HepG2 (cell line): ENCODE results near the gene ZNF382. TPM values are rescaled to one million over a fixed set of nuclear protein-coding genes. Genes with fewer than 3 reads are reported as not detected.

ENCODE experiments used
- DPF2 ChIP-seq: sonication (generic); formaldehyde crosslinking; IDR thresholded peaks from 2 replicates; pipeline ENCODE4 v1.4.0; 2020; ENCODE audit warnings: mild to moderate bottlenecking, low read depth, missing genetic modification reagents, borderline replicate concordance
- GABPA ChIP-seq, 2 experiments: IDR thresholded peaks; 2 replicates each; pipeline ENCODE4 v1.6.1; 2011 to 2016; ENCODE audit warnings: low read depth in 2 of 2, low read length in 1 of 2, missing biosample characterization in 1 of 2, missing genetic modification characterization in 1 of 2
- ISX ChIP-seq: sonication (generic); formaldehyde crosslinking; conservative IDR thresholded peaks from 2 replicates; pipeline ENCODE4 v1.5.0; 2020; ENCODE audit warnings: missing genetic modification reagents
- MXI1 ChIP-seq: IDR thresholded peaks from 3 replicates; pipeline ENCODE4 v1.6.1; 2012; ENCODE audit warnings: low read depth, low read length, inconsistent platforms, borderline replicate concordance
- RBFOX2 ChIP-seq: fragments of 200-400 bp; formaldehyde crosslinking; IDR thresholded peaks from 2 replicates; pipeline ENCODE4 v1.6.1; 2017; ENCODE audit warnings: low read depth, mild to moderate bottlenecking, low read length
- RFXAP ChIP-seq: sonication (generic); formaldehyde crosslinking; IDR thresholded peaks from 2 replicates; pipeline ENCODE4 v1.4.0; 2020; ENCODE audit warnings: missing genetic modification reagents, borderline replicate concordance
- SNRNP70 ChIP-seq: fragments of 200-400 bp; formaldehyde crosslinking; IDR thresholded peaks from 2 replicates; pipeline ENCODE4 v1.6.1; 2017; ENCODE audit warnings: mild to moderate bottlenecking, low read depth, low read length, moderate library complexity
- SRF ChIP-seq: IDR thresholded peaks from 2 replicates; pipeline ENCODE4 v1.6.1; 2011; ENCODE audit warnings: mild to moderate bottlenecking, low read depth, low read length, moderate library complexity
- STAG1 ChIP-seq: sonication (generic); formaldehyde crosslinking; IDR thresholded peaks from 2 replicates; pipeline ENCODE4 v1.4.0; 2020; ENCODE audit warnings: missing genetic modification reagents
- ZNF614 ChIP-seq: IDR thresholded peaks from 2 replicates; pipeline ENCODE4 v1.6.1; 2018; ENCODE audit warnings: missing biosample characterization, missing genetic modification reagents, inconsistent platforms, borderline replicate concordance
- ZNF674 ChIP-seq: sonication (generic); formaldehyde crosslinking; IDR thresholded peaks from 2 replicates; pipeline ENCODE4 v1.5.0; 2020; ENCODE audit warnings: low read depth, mild to moderate bottlenecking, missing genetic modification reagents
- polyA plus RNA-seq, 8 experiments: library from polyadenylated mRNA; depleted of rRNA in 3 of 8; stranded (reverse) in 7 of 8; unstranded in 1 of 8; fragments of >200 nt; fragmentation: Illumina TruSeq in 4 of 8; extraction: Trizol in 4 of 8; gene quantifications; 2 replicates each; pipeline versions ENCODE4 v1.2.1 to v1.2.3, GENCODE V29; 2011 to 2016; ENCODE audit warnings: low read depth in 4 of 8, missing spikeins in 1 of 8, mixed read lengths in 1 of 8; ENCODE audit not compliant: insufficient read depth in 1 of 8
- total RNA-seq, 5 experiments: library from RNA; depleted of rRNA; stranded (reverse); fragments of >200 nt; fragmentation: Illumina TruSeq; extraction: Trizol; gene quantifications; 2 replicates each; pipeline ENCODE4 v1.2.3, GENCODE V29; 2016; ENCODE audit warnings: low read depth in 1 of 5
- TF ChIP-seq, protein P1 (sequence below): sonication (generic); formaldehyde crosslinking; conservative IDR thresholded peaks from 2 replicates; pipeline ENCODE4 v1.4.0; 2020; ENCODE audit warnings: missing genetic modification reagents
- TF ChIP-seq, protein P2 (sequence below): sonication (generic); formaldehyde crosslinking; IDR thresholded peaks from 2 replicates; pipeline ENCODE4 v1.5.0; 2020; ENCODE audit warnings: mild to moderate bottlenecking, missing genetic modification reagents
- TF ChIP-seq, protein P3 (sequence below): sonication (generic); formaldehyde crosslinking; IDR thresholded peaks from 2 replicates; pipeline ENCODE4 v1.4.0; 2020; ENCODE audit warnings: low read depth, mild to moderate bottlenecking, missing genetic modification reagents
- TF ChIP-seq, protein P4 (sequence below): sonication (generic); formaldehyde crosslinking; IDR thresholded peaks from 2 replicates; pipeline ENCODE4 v1.5.0; 2020; ENCODE audit warnings: missing genetic modification reagents
- TF ChIP-seq, protein P5 (sequence below): sonication (generic); formaldehyde crosslinking; IDR thresholded peaks from 2 replicates; pipeline ENCODE4 v1.4.0; 2020; ENCODE audit warnings: missing genetic modification reagents
- TF ChIP-seq, protein P6 (sequence below): sonication (generic); formaldehyde crosslinking; IDR thresholded peaks from 2 replicates; pipeline ENCODE4 v1.4.0; 2020; ENCODE audit warnings: mild to moderate bottlenecking, missing genetic modification reagents

The ZNF382 gene
- total and polyA plus RNA-seq, 2 of the 13 experiments (the other 11 are each of a cell fraction or from before 2014, with no cell fraction given) = 2.3 to 6.8 TPM

DNA sequence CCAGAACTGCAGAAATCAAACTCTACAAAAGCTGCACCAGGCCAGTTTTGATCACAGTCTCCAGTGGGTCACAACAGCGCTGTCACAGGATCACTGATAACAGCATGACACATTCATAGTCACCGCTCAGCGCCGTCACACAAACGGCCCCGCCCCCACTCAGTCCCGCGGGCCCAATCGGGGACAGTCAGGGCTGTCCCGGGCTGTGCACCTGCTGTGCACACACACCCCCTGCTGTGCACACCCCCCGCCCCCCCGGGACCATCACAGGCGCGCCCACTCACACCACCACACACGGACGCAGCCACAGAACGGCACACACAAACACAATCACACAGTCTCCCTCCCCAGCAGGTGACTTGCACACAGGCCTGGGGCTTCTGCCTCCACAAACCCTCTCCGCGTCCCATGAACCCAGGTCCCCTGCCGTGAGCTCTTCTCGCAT is 435 bp upstream of the ZNF382 start (continued):
- TF ChIP-seq, protein P1, sequence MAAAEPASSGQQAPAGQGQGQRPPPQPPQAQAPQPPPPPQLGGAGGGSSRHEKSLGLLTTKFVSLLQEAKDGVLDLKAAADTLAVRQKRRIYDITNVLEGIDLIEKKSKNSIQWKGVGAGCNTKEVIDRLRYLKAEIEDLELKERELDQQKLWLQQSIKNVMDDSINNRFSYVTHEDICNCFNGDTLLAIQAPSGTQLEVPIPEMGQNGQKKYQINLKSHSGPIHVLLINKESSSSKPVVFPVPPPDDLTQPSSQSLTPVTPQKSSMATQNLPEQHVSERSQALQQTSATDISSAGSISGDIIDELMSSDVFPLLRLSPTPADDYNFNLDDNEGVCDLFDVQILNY = peak; percentile 88
- TF ChIP-seq DPF2 (CRISPR knock-in tag) (no peak), ISX (no peak), RBFOX2 (no peak), GABPA (IDR thresholded peaks at IDR 0.05; ENCODE audit: low read depth, low read length) (0 out of 2 replicates have a peak, but pooled peaks have one; percentile 14), GABPA (CRISPR knock-in tag; IDR thresholded peaks at IDR 0.05; ENCODE audit: low read depth) (no peak), STAG1 (CRISPR knock-in tag) (no peak), ZNF674 (CRISPR knock-in tag) (no peak), SNRNP70 (no peak), RFXAP (CRISPR knock-in tag) (0 out of 2 replicates have a peak, but pooled peaks have one; percentile 55), ZNF614 (CRISPR knock-in tag) (no peak), MXI1 (peak; percentile 90; the same call in 2 of the 3 replicates), SRF (no peak)
- TF ChIP-seq, protein P2, sequence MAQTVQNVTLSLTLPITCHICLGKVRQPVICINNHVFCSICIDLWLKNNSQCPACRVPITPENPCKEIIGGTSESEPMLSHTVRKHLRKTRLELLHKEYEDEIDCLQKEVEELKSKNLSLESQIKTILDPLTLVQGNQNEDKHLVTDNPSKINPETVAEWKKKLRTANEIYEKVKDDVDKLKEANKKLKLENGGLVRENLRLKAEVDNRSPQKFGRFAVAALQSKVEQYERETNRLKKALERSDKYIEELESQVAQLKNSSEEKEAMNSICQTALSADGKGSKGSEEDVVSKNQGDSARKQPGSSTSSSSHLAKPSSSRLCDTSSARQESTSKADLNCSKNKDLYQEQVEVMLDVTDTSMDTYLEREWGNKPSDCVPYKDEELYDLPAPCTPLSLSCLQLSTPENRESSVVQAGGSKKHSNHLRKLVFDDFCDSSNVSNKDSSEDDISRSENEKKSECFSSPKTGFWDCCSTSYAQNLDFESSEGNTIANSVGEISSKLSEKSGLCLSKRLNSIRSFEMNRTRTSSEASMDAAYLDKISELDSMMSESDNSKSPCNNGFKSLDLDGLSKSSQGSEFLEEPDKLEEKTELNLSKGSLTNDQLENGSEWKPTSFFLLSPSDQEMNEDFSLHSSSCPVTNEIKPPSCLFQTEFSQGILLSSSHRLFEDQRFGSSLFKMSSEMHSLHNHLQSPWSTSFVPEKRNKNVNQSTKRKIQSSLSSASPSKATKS = no peak
- TF ChIP-seq, protein P3, sequence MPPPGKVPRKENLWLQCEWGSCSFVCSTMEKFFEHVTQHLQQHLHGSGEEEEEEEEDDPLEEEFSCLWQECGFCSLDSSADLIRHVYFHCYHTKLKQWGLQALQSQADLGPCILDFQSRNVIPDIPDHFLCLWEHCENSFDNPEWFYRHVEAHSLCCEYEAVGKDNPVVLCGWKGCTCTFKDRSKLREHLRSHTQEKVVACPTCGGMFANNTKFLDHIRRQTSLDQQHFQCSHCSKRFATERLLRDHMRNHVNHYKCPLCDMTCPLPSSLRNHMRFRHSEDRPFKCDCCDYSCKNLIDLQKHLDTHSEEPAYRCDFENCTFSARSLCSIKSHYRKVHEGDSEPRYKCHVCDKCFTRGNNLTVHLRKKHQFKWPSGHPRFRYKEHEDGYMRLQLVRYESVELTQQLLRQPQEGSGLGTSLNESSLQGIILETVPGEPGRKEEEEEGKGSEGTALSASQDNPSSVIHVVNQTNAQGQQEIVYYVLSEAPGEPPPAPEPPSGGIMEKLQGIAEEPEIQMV = peak; percentile 88; the same call in 1 of the 2 replicates
- TF ChIP-seq, protein P4, sequence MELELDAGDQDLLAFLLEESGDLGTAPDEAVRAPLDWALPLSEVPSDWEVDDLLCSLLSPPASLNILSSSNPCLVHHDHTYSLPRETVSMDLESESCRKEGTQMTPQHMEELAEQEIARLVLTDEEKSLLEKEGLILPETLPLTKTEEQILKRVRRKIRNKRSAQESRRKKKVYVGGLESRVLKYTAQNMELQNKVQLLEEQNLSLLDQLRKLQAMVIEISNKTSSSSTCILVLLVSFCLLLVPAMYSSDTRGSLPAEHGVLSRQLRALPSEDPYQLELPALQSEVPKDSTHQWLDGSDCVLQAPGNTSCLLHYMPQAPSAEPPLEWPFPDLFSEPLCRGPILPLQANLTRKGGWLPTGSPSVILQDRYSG = no peak
- TF ChIP-seq, protein P5, sequence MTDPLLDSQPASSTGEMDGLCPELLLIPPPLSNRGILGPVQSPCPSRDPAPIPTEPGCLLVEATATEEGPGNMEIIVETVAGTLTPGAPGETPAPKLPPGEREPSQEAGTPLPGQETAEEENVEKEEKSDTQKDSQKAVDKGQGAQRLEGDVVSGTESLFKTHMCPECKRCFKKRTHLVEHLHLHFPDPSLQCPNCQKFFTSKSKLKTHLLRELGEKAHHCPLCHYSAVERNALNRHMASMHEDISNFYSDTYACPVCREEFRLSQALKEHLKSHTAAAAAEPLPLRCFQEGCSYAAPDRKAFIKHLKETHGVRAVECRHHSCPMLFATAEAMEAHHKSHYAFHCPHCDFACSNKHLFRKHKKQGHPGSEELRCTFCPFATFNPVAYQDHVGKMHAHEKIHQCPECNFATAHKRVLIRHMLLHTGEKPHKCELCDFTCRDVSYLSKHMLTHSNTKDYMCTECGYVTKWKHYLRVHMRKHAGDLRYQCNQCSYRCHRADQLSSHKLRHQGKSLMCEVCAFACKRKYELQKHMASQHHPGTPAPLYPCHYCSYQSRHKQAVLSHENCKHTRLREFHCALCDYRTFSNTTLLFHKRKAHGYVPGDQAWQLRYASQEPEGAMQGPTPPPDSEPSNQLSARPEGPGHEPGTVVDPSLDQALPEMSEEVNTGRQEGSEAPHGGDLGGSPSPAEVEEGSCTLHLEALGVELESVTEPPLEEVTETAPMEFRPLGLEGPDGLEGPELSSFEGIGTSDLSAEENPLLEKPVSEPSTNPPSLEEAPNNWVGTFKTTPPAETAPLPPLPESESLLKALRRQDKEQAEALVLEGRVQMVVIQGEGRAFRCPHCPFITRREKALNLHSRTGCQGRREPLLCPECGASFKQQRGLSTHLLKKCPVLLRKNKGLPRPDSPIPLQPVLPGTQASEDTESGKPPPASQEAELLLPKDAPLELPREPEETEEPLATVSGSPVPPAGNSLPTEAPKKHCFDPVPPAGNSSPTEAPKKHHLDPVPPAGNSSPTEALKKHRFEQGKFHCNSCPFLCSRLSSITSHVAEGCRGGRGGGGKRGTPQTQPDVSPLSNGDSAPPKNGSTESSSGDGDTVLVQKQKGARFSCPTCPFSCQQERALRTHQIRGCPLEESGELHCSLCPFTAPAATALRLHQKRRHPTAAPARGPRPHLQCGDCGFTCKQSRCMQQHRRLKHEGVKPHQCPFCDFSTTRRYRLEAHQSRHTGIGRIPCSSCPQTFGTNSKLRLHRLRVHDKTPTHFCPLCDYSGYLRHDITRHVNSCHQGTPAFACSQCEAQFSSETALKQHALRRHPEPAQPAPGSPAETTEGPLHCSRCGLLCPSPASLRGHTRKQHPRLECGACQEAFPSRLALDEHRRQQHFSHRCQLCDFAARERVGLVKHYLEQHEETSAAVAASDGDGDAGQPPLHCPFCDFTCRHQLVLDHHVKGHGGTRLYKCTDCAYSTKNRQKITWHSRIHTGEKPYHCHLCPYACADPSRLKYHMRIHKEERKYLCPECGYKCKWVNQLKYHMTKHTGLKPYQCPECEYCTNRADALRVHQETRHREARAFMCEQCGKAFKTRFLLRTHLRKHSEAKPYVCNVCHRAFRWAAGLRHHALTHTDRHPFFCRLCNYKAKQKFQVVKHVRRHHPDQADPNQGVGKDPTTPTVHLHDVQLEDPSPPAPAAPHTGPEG (CRISPR knock-in tag) = no peak
- TF ChIP-seq, protein P6, sequence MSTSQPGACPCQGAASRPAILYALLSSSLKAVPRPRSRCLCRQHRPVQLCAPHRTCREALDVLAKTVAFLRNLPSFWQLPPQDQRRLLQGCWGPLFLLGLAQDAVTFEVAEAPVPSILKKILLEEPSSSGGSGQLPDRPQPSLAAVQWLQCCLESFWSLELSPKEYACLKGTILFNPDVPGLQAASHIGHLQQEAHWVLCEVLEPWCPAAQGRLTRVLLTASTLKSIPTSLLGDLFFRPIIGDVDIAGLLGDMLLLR (CRISPR knock-in tag) = no peak
